Stimulated activated CD4-positive, alpha-beta T cell treated with anti-CD3 and anti-CD28 coated beads, Interleukin-1b, Interleukin-23, amount 100 ng/mL, for 24 hours (primary cell): ENCODE results near the gene KCNJ10.

ENCODE experiments used
- DNase-seq, 4 experiments: peaks; one replicate each; pipeline ENCODE4 v3.0.0-alpha.2; 2020; ENCODE audit warnings: low read depth in 4 of 4, low spot score in 1 of 4

The KCNJ10 gene

DNA sequence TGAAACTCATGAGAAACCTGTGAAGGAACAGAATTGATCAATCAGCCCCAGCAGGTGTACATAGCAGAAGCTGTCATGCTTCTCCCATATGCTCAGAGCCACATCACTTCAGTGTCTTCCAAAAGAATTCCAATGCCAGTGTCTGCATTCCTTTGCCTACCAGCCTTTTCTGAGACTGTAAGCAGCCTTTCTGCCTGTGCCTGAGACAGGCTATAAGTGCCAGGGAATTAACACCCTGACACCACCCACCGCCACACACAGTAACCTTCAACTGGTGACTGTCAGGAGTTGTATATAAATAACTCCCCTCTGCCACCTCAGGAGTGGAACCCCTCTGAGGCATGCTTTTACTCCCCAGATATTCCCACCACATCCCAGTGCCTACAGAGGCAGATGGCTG, 77.8 kb downstream of the KCNJ10 start:
- no peak for DNase-seq

DNA sequence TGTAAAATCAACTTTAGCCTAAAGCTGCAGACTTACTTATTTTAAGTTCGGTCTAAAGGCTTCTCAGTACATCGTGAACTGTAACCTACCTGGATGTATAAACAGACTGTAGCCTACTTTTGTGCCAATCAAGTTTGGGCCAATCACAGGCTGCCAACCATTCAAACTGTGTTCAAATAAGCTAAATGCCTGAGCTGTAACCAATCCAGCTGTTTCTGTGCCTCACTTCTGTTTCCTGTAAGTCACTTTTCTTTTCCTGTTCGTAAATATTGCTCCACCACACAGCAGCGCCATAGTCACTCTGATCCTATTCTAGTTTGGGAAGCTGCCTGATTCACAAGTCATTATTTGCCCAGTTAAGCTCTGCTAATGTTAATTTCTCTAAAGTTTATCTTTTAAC, 78.4 kb downstream of the KCNJ10 start:
- no peak for DNase-seq

DNA sequence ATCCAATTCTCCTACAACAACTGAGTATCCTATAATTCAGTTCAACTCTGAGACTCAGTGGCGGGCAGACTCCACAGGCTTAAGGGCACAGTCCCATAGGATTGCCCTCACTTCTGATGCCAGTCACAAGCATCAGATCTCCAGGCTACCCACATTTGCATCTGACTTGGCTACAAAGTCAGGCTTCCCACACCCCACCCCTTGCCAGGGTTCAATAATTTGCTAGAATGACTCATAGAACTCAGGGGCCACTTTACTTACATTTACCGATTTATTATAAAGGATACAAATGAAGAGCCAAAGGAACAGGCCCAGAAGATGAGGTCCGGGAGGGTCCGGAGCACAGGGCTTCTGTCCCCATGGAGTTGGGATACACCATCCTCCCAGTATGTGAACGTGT, 80.0 kb downstream of the KCNJ10 start:
- no peak for DNase-seq

DNA sequence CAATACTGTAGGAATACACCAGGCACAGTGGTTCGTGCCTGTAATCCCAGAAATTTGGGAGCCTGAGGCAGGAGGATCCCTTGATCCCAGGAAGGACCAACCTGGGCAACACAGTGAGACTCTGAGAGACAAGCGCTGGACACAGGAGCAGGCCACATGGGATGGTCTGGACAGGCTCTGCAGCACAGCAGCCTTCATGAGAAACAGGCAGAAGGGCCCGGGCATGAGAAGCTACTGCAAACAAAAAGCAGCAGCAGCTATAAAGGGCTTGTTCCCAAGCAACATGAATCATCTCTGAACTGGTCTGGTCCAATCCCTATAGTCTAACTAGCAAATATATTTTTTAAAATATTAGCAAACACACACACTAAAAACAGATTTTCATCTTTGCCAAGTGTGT, 80.4 kb downstream of the KCNJ10 start:
- DNase-seq: no peak

DNA sequence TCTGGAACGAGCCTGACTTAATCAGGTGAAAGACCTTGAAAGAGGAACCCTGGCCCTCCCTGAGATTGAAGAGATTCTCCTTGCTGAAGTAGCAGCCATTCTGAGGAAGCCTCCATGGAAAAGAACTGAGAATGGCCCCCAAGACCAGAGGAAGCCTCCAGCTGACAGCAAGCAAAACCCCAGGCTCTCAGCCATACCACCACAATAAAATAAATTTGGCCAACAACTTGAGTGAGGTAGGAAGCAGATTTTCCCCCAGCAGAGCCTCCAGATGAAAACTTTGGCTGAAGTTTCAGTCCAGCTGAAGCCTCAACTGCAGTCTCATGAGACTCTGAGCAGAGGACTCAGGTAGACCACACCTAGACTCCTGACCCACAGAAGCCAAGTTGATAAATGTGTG, 82.0 kb downstream of the KCNJ10 start:
- DNase-seq: no peak

DNA sequence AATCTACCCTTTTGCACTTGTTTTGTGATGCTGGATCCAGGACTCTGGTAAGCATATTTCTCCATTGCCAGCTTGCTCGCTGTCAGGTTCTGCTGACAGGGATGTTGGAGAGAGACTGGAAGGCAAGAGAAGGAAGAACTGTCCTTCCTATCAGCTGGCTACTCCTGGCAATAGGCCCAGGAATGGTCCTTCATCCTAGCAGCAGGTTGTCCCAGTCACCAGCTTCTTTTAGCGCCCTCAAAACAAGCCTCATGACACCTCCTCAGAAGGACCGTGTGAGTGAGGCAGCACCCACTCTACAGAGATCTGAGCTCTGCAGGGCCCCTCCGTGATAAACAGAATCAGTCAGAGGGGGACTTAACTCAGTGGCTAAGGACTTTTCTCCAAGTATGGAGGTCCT, 82.8 kb downstream of the KCNJ10 start:
- DNase-seq: no peak

DNA sequence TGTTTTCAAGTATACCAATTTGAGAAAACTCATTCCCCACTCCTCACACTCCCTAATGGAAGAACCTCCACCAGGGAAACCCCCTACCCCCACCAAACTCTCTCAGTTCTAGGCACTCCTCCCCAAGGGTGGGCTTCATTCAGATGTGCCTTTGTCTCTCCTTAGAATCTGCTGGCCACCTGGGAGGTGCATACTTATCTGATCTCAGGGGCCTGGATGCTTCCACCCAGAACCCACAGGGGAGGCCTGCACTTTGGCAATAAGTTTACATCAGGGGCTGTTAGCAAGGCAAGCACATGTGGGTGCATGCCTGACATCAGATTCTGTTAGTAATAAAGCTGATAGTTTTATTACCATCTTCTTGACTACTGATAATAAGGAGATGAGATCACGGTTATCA, 83.4 kb downstream of the KCNJ10 start:
- DNase-seq: no peak

DNA sequence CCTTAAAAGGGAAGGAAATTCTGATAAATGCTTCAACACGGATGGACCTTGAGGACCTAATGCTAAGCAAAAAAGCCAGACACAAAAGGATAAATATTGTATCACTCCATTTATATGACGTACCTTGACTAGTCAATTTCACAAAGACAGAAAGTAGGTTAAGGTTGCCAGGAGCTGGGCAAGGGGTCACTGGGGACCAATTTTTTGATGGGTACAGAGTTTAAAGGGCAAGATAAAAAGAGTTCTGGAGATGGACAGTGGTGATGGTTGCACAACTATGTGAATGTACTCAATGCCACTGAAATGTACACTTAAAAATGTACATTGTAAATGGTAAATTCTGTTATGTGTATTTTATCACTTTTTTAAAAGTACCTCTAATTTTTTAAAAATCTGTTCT, 83.9 kb downstream of the KCNJ10 start:
- no peak for DNase-seq

DNA sequence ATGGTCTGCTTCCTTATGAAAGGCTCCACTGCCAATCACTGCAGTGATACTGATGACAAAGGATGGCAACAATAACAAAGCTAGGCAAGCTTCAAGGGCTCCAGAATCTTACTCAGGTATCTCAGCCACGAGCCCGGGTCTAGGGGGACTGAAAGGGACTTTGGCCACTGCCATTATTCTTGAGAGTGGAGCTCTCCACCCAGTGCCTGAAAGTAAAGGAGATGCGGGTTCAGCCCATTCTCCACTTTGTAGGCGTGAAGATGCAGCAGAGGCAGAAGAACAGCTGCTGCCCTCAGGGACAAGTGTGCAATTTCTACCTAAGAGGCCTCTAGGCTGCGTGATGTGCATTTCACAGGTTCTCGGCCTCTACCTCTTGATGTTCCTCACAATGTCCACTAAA, 84.5 kb downstream of the KCNJ10 start:
- DNase-seq: no peak

DNA sequence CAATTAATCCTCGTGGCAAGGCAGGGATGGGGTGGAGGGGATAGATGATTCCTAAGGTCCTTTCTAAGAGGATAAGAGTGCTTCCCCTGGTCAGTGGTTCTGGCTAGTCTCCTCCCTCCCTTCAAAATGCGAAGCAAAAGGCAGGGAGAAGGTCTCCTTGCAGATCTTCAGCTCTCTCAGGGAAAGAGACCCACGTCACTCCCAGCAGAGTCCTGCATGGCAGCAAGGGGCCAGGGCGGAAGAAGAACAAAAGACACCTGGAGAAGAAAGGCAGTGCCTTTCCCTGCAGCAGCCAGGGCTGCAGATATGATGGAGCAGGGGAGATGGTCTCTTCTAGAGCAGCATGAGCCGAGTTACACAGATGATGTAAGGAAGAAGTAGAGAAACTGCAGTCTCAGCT, 86.3 kb downstream of the KCNJ10 start:
- DNase-seq: no peak

DNA sequence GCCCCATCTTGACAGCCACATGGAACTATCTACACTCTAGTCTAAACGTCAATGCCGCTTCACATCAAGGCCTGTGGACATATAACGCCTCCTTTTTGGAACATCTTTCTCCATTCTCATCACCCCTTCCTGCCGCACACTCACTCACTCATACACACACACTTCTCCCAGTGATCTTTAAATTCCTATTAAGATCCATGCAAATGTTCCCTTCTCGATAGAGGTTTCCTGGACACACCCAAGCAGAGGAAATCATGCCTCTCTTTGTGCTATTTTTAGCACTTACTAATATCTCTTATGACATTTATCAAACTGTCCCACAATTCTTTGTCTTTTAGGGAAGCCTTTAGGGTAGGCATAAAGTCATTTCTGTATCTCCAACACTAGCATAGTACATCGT, 87.7 kb downstream of the KCNJ10 start:
- no peak for DNase-seq

DNA sequence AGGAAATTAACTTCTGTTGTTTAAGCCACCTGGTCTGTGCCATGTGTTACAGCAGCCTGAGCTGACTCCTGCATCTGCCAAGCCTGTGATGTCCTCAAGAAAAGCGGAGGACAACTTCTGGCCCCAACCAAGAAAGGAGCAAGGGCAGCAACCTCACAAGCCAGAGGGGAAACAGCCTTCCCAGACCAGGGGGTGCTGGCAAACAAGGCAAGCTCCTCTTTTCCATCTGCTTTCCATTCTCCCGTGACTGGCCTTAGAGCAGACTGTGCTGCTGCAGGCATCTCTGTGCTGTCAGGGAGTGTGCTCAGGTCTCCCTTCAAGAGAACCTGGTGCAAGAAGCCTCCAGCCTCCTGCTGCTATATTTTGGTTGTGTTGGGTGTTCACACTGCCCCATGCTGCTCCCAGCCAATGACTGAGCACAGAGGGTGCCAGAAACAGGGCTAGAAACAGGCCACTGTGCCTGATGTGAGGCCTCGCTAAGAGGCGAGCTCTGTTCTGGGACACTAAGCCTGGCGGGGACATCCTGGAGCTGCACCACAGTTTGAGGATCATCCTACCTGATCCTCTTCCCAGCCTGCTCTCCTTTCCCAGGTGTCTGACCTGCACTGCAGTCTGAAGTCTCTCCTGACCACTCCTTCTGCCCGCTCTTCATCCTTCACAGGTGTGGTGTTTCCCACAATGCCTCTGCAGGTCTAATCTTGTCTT, 88.5 kb downstream of the KCNJ10 start:
- no peak for DNase-seq

DNA sequence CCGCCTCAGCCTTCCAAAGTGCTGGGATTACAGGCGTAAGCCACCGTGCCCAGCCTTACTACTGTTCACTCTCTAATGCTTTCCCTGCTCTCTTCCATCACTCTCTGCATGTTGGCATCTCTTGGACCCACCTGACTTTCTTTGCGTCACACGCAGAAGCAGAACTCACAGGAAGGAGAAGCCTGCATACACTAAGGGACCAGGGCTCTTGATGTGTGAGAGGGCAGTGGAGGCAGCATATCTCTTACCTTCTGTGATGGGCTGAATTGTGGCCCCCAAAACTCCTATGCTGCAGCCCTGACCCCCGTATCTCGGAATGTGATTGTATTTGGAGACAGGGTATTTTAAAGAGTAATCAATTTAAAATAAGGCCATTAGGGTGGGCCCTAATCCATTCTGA, 89.2 kb downstream of the KCNJ10 start:
- DNase-seq: no peak

DNA sequence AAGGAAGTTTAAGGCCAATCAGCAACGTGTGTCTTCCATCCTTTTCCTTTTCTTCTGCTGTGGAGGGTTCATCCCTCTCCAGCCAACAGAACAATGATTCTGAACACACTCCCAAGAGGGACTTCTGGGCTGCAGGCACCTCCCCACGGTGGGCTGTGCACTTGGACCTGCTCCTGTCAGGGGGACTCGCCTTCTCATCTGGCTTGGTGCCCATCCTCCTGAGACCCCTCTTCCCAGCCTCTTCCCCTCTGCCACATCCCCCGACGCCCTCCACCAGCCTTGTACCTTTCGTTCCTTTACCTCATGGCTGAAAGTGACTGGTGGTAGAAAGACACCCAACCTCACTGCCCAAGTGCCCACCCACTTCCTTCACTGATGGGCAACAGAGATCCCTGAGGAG, 89.9 kb downstream of the KCNJ10 start:
- DNase-seq: no peak

DNA sequence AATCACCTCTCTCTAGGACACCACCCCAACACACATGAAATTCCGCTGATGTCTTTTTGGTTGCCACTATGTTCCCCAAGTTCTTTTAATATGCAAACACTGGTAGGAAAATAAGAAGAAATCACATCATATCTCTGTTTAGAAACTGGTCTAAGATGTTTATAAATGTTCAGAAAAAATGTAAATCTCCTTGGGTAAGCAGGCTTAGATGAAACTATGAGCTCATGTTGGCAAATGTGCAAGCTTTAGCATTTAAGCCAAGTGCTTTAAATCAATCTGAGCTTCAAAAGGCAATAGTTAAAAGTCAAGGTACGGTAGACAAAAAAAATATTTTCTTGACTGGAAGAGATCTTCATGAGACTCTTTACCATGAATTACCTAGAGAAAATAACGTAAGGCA, 90.7 kb downstream of the KCNJ10 start:
- DNase-seq: no peak

DNA sequence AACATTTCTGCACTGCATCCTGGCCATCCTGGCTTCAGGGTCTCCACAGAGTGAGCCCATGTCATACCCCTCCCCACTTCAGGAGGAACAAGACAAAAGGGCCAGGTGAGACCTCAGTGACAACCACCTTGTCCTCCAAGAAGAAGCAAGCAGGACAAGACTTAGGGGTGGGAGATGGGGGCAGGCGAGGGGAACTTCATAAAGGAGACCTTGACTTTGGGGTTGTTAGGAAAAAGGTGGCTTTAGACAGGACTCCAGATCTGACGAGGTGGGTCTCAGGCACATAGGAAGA, 91.9 kb downstream of the KCNJ10 start:
- DNase-seq: no peak

DNA sequence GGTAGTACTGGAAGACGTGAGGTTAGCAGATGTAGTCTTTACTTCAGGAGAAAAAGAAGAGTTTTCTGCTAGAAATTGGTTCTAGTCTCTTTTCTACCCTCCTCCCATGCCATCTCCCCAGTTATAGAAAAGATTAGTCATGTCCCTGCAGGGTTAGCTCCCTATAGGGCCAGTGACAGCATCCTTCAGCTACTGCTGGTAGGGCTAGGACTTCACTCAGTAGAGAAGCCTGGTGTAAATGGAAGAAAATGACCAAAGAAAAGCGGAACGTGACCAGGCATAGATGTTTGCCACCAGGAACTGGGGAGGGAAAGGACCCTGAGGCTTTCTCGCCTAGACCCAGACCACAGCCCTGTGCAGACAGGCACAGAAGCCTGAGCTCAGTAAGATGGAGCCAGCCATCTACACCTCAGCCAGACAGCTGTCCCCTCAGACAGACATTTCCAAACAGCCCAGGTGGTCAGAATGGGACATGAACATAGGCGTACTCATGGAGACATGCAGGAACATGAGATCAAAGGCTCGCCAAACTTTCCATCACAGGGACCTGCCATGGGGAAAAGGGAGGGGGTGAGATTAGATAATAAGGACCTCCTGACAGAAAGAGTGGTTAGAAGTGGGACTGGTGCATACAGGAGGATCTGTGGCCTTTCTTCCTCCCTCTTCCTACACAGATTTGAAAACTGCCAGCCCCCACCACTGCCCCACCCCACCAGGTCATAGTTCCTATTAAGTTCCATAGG, 92.4 kb downstream of the KCNJ10 start:
- DNase-seq: no peak

DNA sequence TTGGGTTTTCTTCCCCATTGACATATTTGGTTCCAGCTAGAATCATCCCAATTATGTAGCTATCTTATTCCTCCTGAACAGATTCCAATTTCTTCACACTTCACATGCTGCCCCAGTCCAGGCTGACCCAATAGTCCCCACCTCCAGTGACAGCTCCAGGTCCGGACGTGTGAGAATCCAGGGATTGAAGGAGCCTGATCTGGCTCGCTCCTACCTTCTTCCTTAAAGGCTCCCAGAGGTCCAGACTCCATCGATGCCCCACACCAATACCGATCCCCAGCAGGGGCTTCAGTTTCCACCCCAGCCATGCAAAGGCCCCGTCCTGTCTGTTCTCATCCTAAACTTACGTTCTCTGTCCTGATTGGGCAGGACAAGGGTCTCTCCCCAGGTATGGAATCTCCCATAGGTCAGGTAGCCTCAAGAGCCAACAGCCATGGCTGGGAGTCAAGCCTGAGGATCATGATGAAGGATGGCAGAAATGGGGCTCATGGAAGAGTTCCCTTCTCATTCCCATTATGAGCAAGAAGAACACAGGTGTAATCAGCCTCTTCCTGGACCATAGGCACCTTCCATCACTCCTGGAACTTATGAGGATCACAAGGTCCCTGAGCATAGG, 95.5 kb downstream of the KCNJ10 start:
- no peak for DNase-seq

DNA sequence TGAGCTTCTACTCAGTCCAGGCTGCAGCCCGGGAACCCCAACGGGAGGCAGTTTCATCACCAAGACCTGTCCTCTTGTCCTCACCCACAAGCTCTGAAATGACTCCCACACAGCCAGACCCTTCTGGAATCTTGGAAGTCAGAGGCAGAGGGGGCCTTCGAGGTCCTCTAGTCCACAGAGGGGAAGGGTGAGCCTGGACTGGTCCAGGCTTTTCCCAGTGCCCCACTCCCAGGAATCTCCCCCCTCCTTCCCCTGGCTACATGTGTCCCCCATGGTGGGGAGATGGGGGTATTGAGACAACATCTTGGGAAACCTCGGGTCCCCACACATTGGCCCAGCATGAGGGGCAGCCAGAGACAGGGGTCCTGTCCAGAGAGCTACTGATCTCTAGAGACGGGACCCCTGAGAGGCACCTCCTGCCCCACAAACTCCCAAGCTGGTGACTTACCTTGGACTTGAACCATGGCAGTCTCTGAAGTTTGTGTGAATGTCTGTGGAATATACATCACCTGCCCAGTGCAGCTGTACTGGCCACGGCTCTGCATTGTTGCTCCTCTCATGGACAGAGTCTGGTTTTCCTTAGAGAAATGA, 96.5 kb downstream of the KCNJ10 start:
- no peak for DNase-seq

DNA sequence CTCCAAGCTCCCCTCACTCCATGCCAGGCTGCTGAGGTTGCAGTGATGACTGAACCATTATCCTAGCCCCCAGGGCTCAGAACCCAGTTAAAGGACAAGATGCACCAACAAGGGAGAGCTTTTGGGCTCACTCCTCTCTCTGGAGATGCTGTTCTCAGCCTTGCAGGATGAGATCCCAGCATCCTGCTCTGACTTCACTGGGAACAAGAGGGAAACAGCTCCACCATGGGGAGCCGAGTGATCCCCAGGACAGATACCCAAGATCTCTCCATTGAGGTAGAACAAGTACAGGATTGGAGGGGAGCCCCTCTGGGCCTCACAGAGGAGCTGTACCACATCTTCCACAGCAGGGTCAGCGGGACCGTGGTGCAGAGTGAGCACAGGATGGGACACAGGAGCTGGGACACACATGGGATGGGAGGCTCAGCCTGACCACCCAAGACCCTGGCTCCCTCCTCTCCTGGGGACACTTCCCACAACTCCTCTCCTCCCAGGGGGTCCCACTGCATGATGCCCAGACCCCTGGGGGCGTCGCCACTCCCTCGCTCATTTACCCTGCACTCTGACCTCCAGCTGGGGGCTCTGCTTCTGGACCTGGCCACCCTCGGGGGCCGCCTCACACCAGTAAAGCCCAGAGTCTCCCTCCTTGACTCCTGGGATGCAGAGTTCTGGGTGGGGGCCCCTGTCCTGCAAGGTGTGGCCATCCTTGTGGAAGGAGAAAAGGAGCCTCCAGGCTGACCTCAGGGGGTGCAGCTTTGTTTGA, 97.3 kb downstream of the KCNJ10 start:
- no peak for DNase-seq

DNA sequence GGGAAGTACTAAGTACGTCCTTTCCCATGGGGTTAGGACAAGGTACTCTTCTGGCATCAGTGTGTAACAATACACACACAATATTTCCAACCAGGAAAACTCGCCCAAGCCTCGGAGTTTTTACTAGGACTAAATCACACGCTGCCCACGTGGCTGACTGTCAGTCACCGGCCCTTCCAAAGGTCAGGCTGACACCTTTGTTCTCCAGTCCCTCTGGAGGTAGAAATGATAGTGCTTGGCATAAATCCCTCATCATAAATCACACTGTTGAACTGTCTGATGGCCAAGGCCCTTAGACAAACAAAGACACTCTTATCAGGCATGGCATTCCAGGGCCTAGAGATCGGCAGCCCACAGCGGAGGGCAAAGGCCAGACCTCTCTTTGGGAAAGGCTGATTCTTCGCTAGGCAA, 99.0 kb downstream of the KCNJ10 start:
- DNase-seq: no peak

DNA sequence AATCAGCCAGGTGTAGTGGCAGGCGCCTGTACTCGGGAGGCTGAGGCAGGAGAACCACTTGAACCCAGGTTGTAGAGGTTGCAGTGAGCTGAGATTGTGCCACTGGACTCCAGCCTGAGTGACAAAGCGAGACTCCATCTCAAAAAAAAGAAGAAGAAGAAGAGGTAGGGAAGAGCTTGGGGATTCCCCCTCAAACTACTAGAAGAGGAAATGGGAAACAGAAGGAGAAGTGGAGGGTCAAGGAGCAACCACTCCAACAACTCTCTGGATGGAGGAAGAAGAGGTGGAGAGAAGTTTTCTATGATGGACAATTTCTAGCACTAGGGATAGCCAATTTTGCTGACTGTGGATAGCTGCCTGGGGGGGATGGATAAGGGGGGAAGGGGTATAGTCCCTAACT, 101.1 kb downstream of the KCNJ10 start:
- no peak for DNase-seq
